Fibroblast of lung (primary cell): ENCODE results near the gene LINC00237. TPM values are rescaled to one million over a fixed set of nuclear protein-coding genes. Genes with fewer than 3 reads are reported as not detected.
A peak's percentile ranks its signal among the peaks of the same experiment; 100 is the strongest.

ENCODE experiments used
- DNase-seq, 2 donors: peaks; one replicate each; pipeline versions ENCODE4 v3.0.0 to v3.0.0-alpha.2; 2010; ENCODE audit warnings: low read depth in 2 of 2
- H2AFZ ChIP-seq: 2 replicates; pipeline ENCODE4 v1.5.1; 2012; ENCODE audit warnings: low read length, control low read depth, inconsistent platforms
- H3K27ac ChIP-seq: 2 replicates; pipeline ENCODE4 v1.5.1; 2011; ENCODE audit warnings: low read length, control low read depth; ENCODE audit not compliant: insufficient read depth
- H3K27me3 ChIP-seq: 2 replicates; pipeline ENCODE4 v1.5.1; 2011; ENCODE audit warnings: mild to moderate bottlenecking, low read length; ENCODE audit not compliant: control insufficient read depth, insufficient read depth
- H3K36me3 ChIP-seq: 2 replicates; pipeline ENCODE4 v1.5.1; 2011; ENCODE audit warnings: low read length; ENCODE audit not compliant: control insufficient read depth, insufficient read depth
- H3K4me1 ChIP-seq: 2 replicates; pipeline ENCODE4 v1.5.1; 2011; ENCODE audit warnings: low read length; ENCODE audit not compliant: control insufficient read depth, insufficient read depth; ENCODE audit errors: extremely low read depth
- H3K4me2 ChIP-seq: 2 replicates; pipeline ENCODE4 v1.5.1; 2011; ENCODE audit warnings: low read length, control low read depth; ENCODE audit not compliant: insufficient read depth; ENCODE audit errors: extremely low read depth
- H3K4me3 ChIP-seq, 4 experiments: fragments of 200-600 bp in 1 of 4; sonication (generic) in 1 of 4; replicated peaks in 1 of 4; 2 replicates each; pipeline ENCODE4 v1.5.1; 2011 to 2016; ENCODE audit warnings: low read length in 4 of 4, low read depth in 3 of 4, mild to moderate bottlenecking in 3 of 4, control low read depth in 2 of 4, inconsistent platforms in 1 of 4, mixed read lengths in 1 of 4; ENCODE audit not compliant: insufficient read depth in 1 of 4; ENCODE audit errors: control extremely low read depth in 1 of 4
- H3K79me2 ChIP-seq: 2 replicates; pipeline ENCODE4 v1.5.1; 2012; ENCODE audit warnings: mild to moderate bottlenecking, low read length, inconsistent platforms; ENCODE audit not compliant: control insufficient read depth, insufficient read depth
- H3K9ac ChIP-seq: 2 replicates; pipeline ENCODE4 v1.5.1; 2011; ENCODE audit warnings: mild to moderate bottlenecking, low read length, control low read depth; ENCODE audit not compliant: insufficient read depth
- H3K9me3 ChIP-seq: 2 replicates; pipeline ENCODE4 v1.5.1; 2012; ENCODE audit warnings: low read depth, low read length; ENCODE audit not compliant: control insufficient read depth, insufficient read depth
- H4K20me1 ChIP-seq: 2 replicates; pipeline ENCODE4 v1.5.1; 2011; ENCODE audit warnings: low read length; ENCODE audit not compliant: control insufficient read depth, insufficient read depth; ENCODE audit errors: extremely low read depth
- CTCF ChIP-seq, 2 donors: IDR thresholded peaks in 1 of 2; conservative IDR thresholded peaks in 1 of 2; 1 replicate in 1 of 2; 2 replicates in 1 of 2; pipeline ENCODE4 v1.5.1; 2011 to 2012; ENCODE audit warnings: low read length in 2 of 2, control low read depth in 1 of 2, inconsistent platforms in 1 of 2, low read depth in 1 of 2, mild to moderate bottlenecking in 1 of 2
- EZH2 ChIP-seq: IDR thresholded peaks from 2 replicates; pipeline ENCODE4 v1.5.1; 2012; ENCODE audit warnings: low read length, control low read depth, mild to moderate bottlenecking; ENCODE audit errors: missing control alignments
- polyA plus RNA-seq, 2 donors: library from polyadenylated mRNA; depleted of rRNA in 1 of 2; stranded (reverse) in 1 of 2; unstranded in 1 of 2; fragments of >200 nt; gene quantifications; 2 replicates each; pipeline ENCODE4 v1.2.1, GENCODE V29; 2011 to 2012; ENCODE audit warnings: missing spikeins in 1 of 2
- total RNA-seq: library from RNA; depleted of rRNA; stranded (reverse); fragments of >200 nt; gene quantifications from 2 replicates; pipeline ENCODE4 v1.2.1, GENCODE V29; 2014

The LINC00237 gene
- total and polyA plus RNA-seq, 2 donors (not counting 1 experiment from before 2014, with no cell fraction given), result not detected

GRCh38 chr20:21133404-21133803, 27.2 kb upstream of the LINC00237 start:
- Histone ChIP-seq H3K4me3 (no peak overlapping the region), H3K9ac (no peak overlapping the region), H4K20me1 (no peaks in the 10 kb centered on the region), H3K27ac (no peak overlapping the region), H3K9me3 (no peaks in the 10 kb centered on the region), H3K79me2 (no peaks in the 10 kb centered on the region), H3K4me1 (no peaks in the 10 kb centered on the region), H2AFZ (no peak overlapping the region), H3K4me2 (no peak overlapping the region), H3K27me3 (no peaks in the 10 kb centered on the region), H3K36me3 (no peaks in the 10 kb centered on the region)
- no peak for TF ChIP-seq CTCF (conservative IDR thresholded peaks at IDR 0.05 in 1 of 2, IDR thresholded peaks at IDR 0.05 in 1 of 2; ENCODE audit: low read depth in 1 of 2, low read length in 2 of 2)
- TF ChIP-seq EZH2, result no peak
- no peak for DNase-seq

GRCh38 chr20:21129861-21130260, 23.7 kb upstream of the LINC00237 start:
- Histone ChIP-seq H3K4me3 (no peak overlapping the region), H4K20me1 (no peaks in the 10 kb centered on the region), H3K9me3 (no peaks in the 10 kb centered on the region), H3K9ac (no peak overlapping the region), H2AFZ (no peak overlapping the region), H3K4me2 (no peak overlapping the region), H3K36me3 (no peaks in the 10 kb centered on the region), H3K27me3 (no peaks in the 10 kb centered on the region), H3K4me1 (no peaks in the 10 kb centered on the region), H3K79me2 (no peaks in the 10 kb centered on the region), H3K27ac (no peak overlapping the region)
- TF ChIP-seq EZH2 (no peak), CTCF (conservative IDR thresholded peaks at IDR 0.05 in 1 of 2, IDR thresholded peaks at IDR 0.05 in 1 of 2; ENCODE audit: low read depth in 1 of 2, low read length in 2 of 2) (no peak)
- no peak for DNase-seq

GRCh38 chr20:21127201-21127981, 21.2 kb upstream of the LINC00237 start:
- Histone ChIP-seq H3K27me3 (no peaks in the 10 kb centered on the region), H3K4me3 (peak overlapping the region in 2 of 4 experiments; percentile 91 to 95), H3K9ac (no peak overlapping the region), H3K79me2 (no peaks in the 10 kb centered on the region), H4K20me1 (no peaks in the 10 kb centered on the region), H3K9me3 (no peaks in the 10 kb centered on the region), H3K27ac (no peak overlapping the region), H2AFZ (no peak overlapping the region), H3K4me1 (no peaks in the 10 kb centered on the region), H3K36me3 (no peaks in the 10 kb centered on the region), H3K4me2 (peak overlapping the region; percentile 13)
- no peak for DNase-seq
- TF ChIP-seq EZH2 (no peak), CTCF (conservative IDR thresholded peaks at IDR 0.05 in 1 of 2, IDR thresholded peaks at IDR 0.05 in 1 of 2; ENCODE audit: low read depth in 1 of 2, low read length in 2 of 2) (no peak)
